Neuronal stem cell (in vitro differentiated cells): ENCODE measurements around the gene SIGLECL1.

ENCODE experiments used
- DNase-seq: peaks from one replicate; pipeline ENCODE4 v3.0.0-alpha.2; 2013; ENCODE audit warnings: low spot score
- H2AFZ ChIP-seq: one replicate; pipeline ENCODE4 v1.6.1; 2013; ENCODE audit warnings: mild to moderate bottlenecking, low read length, inconsistent platforms
- H2AK5ac ChIP-seq: 2 replicates; pipeline ENCODE4 v1.6.1; 2013; ENCODE audit warnings: low read depth, mild to moderate bottlenecking, inconsistent platforms, low read length, moderate library complexity, mixed read lengths
- H2BK120ac ChIP-seq: 2 replicates; pipeline ENCODE4 v1.6.1; 2013; ENCODE audit warnings: low read depth, mild to moderate bottlenecking, inconsistent platforms, low read length, moderate library complexity, mixed read lengths
- H2BK12ac ChIP-seq: one replicate; pipeline ENCODE4 v1.6.1; 2013; ENCODE audit warnings: low read length, inconsistent platforms
- H2BK15ac ChIP-seq: 2 replicates; pipeline ENCODE4 v1.6.1; 2013; ENCODE audit warnings: mild to moderate bottlenecking, low read length, inconsistent platforms, mixed read lengths
- H2BK5ac ChIP-seq: one replicate; pipeline ENCODE4 v1.6.1; 2013; ENCODE audit warnings: inconsistent platforms, mild to moderate bottlenecking, low read length, moderate library complexity
- H3K14ac ChIP-seq: one replicate; pipeline ENCODE4 v1.6.1; 2013; ENCODE audit warnings: low read length, inconsistent platforms
- H3K18ac ChIP-seq: 2 replicates; pipeline ENCODE4 v1.6.1; 2013; ENCODE audit warnings: low read length, inconsistent platforms
- H3K23ac ChIP-seq: 2 replicates; pipeline ENCODE4 v1.6.1; 2013; ENCODE audit warnings: low read depth, mild to moderate bottlenecking, mixed read lengths, low read length, inconsistent platforms; ENCODE audit not compliant: poor library complexity
- H3K27ac ChIP-seq: replicated peaks from 3 replicates; pipeline ENCODE4 v1.5.1; 2013; ENCODE audit warnings: low read length, inconsistent platforms
- H3K27me3 ChIP-seq, 3 experiments: 2 replicates each; pipeline ENCODE4 v1.6.1; 2013; ENCODE audit warnings: low read length in 3 of 3, mild to moderate bottlenecking in 2 of 3, inconsistent platforms in 1 of 3, low read depth in 1 of 3, mixed read lengths in 1 of 3, moderate library complexity in 1 of 3; ENCODE audit not compliant: control insufficient read depth in 3 of 3, insufficient read depth in 3 of 3
- H3K36me3 ChIP-seq, 2 donors: replicated peaks in 1 of 2; 2 replicates each; pipeline ENCODE4 v1.6.1; 2013; ENCODE audit warnings: low read length in 2 of 2; ENCODE audit not compliant: control insufficient read depth in 2 of 2, insufficient read depth in 2 of 2
- H3K4ac ChIP-seq: 2 replicates; pipeline ENCODE4 v1.6.1; 2013; ENCODE audit warnings: inconsistent platforms, mild to moderate bottlenecking, low read length, moderate library complexity
- H3K4me1 ChIP-seq, 2 donors: 1 replicate in 1 of 2; 2 replicates in 1 of 2; pipeline ENCODE4 v1.6.1; 2013; ENCODE audit warnings: low read length in 2 of 2, low read depth in 1 of 2; ENCODE audit not compliant: control insufficient read depth in 2 of 2, insufficient read depth in 1 of 2
- H3K4me2 ChIP-seq: one replicate; pipeline ENCODE4 v1.6.1; 2013; ENCODE audit warnings: mild to moderate bottlenecking, low read length, inconsistent platforms; ENCODE audit not compliant: insufficient read depth, poor library complexity, severe bottlenecking
- H3K4me3 ChIP-seq, 2 donors: 2 replicates each; pipeline ENCODE4 v1.5.1; 2013; ENCODE audit warnings: low read length in 2 of 2, mild to moderate bottlenecking in 2 of 2, inconsistent platforms in 1 of 2, moderate library complexity in 1 of 2
- H3K79me1 ChIP-seq: one replicate; pipeline ENCODE4 v1.6.1; 2013; ENCODE audit warnings: low read depth, mild to moderate bottlenecking, inconsistent platforms, low read length, moderate library complexity
- H3K9ac ChIP-seq: one replicate; pipeline ENCODE4 v1.6.1; 2013; ENCODE audit warnings: mild to moderate bottlenecking, low read depth, low read length, inconsistent platforms; ENCODE audit not compliant: poor library complexity
- H3K9me3 ChIP-seq, 2 donors: replicated peaks in 1 of 2; 2 replicates each; pipeline versions ENCODE3 to v1.6.1; 2013; ENCODE audit warnings: low read length in 2 of 2, mild to moderate bottlenecking in 2 of 2, inconsistent platforms in 1 of 2, low read depth in 1 of 2, mixed read lengths in 1 of 2, moderate library complexity in 1 of 2; ENCODE audit not compliant: control insufficient read depth in 2 of 2, insufficient read depth in 1 of 2
- H4K8ac ChIP-seq: one replicate; pipeline ENCODE4 v1.6.1; 2013; ENCODE audit warnings: low read depth, mild to moderate bottlenecking, inconsistent platforms, low read length, moderate library complexity
- H4K91ac ChIP-seq: one replicate; pipeline ENCODE4 v1.6.1; 2013; ENCODE audit warnings: low read length, low read depth, mild to moderate bottlenecking, inconsistent platforms; ENCODE audit not compliant: poor library complexity
- WGBS, 2 donors: extraction: QIAGEN DNeasy Blood & Tissue Kit; methylation state at CpG; one replicate each; pipeline ENCODE4 v1.1.7; 2013; ENCODE audit warnings: missing lambda C conversion rate in 2 of 2, mixed read lengths in 1 of 2; ENCODE audit not compliant: insufficient read length in 2 of 2, insufficient replicate concordance in 1 of 2; ENCODE audit errors: extremely low coverage in 2 of 2; 5-methylcytosine and 5-hydroxymethylcytosine counted together

Gene SIGLECL1

DNA sequence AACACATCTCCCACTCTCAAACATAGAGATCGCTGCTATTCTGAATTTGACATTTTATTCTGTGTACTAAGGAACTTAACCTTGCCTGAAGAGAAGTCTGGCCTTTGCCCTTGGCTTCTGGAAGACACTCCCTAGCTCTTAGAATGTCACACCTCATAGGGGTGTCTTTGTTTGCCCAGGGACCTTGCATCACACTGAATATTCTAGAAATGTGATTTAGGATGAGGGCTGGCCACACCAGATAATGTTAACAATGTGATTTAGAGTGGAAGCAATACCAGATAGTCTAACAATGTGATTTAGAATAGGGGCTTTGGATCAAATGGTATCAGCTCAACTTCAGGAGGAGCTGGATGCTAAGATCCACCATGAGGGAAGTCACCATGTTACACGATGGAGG, 6.6 kb downstream of the SIGLECL1 start:
- H3K79me1 ChIP-seq = no peaks in the 10 kb centered on the region
- WGBS, 2 donors = no CpG with 5 or more reads among the region's 2 CpGs

GRCh38 chr19:51258165-51259160, 7.6 kb downstream of the SIGLECL1 start:
- H2BK12ac ChIP-seq = no peak overlapping the region
- no peaks in the 10 kb centered on the region for H3K79me1 ChIP-seq
- no peaks in the 10 kb centered on the region for H3K9me3 ChIP-seq

More for the DNA sequence above, 6.6 kb downstream of the SIGLECL1 start:
- Histone ChIP-seq H2BK5ac (no peak overlapping the region), H4K8ac (no peak overlapping the region), H3K4me3 (no peak overlapping the region), H3K36me3 (no peaks in the 10 kb centered on the region), H3K4me1 (no peaks in the 10 kb centered on the region), H3K27me3 (no peaks in the 10 kb centered on the region), H2AFZ (no peak overlapping the region), H2BK15ac (no peak overlapping the region), H3K4me2 (no peak overlapping the region), H2BK120ac (no peak overlapping the region), H3K9me3 (no peaks in the 10 kb centered on the region), H3K9ac (no peak overlapping the region), H3K23ac (no peak overlapping the region), H3K18ac (no peak overlapping the region), H3K27ac (no peak overlapping the region), H4K91ac (no peak overlapping the region), H2AK5ac (no peak overlapping the region), H3K4ac (no peak overlapping the region), H3K14ac (no peak overlapping the region), H2BK12ac (no peak overlapping the region)
- DNase-seq = no peak

GRCh38 chr19:51259348-51260245, 8.7 kb downstream of the SIGLECL1 start:
- no peak overlapping the region for H3K9ac ChIP-seq
- no peak overlapping the region for H3K4ac ChIP-seq

More at GRCh38 chr19:51258165-51259160, 7.6 kb downstream of the SIGLECL1 start:
- no peak overlapping the region for H2AK5ac ChIP-seq
- no peaks in the 10 kb centered on the region for H3K36me3 ChIP-seq
- H3K27me3 ChIP-seq = peaks cover 0 to 4% (median 0%) of the 10 kb centered on the region in 3 experiments
- H3K27ac ChIP-seq = no peak overlapping the region
- no peak overlapping the region for H3K14ac ChIP-seq
- no peak overlapping the region for H3K23ac ChIP-seq
- no peaks in the 10 kb centered on the region for H3K4me1 ChIP-seq
- H2BK120ac ChIP-seq = no peak overlapping the region
- no peak overlapping the region for H4K91ac ChIP-seq
- no peak overlapping the region for H3K4ac ChIP-seq
- H4K8ac ChIP-seq = no peak overlapping the region
- no peak overlapping the region for H2BK15ac ChIP-seq
- no peak overlapping the region for H3K4me2 ChIP-seq
- no peak overlapping the region for H3K4me3 ChIP-seq
- H3K18ac ChIP-seq = no peak overlapping the region
- H3K9ac ChIP-seq = no peak overlapping the region
- no peak overlapping the region for H2AFZ ChIP-seq
- no CpG with 5 or more reads among the region's 6 CpGs for WGBS, 2 donors
- DNase-seq = no peak
- H2BK5ac ChIP-seq = no peak overlapping the region

More at GRCh38 chr19:51259348-51260245, 8.7 kb downstream of the SIGLECL1 start:
- Histone ChIP-seq H3K23ac (no peak overlapping the region), H4K91ac (no peak overlapping the region), H3K27ac (no peak overlapping the region), H2AFZ (no peak overlapping the region), H3K4me3 (no peak overlapping the region), H2BK15ac (no peak overlapping the region), H2BK5ac (no peak overlapping the region), H2BK120ac (no peak overlapping the region), H3K9me3 (no peaks in the 10 kb centered on the region), H2AK5ac (no peak overlapping the region), H3K14ac (no peak overlapping the region), H3K4me2 (no peak overlapping the region), H4K8ac (no peak overlapping the region), H3K36me3 (no peaks in the 10 kb centered on the region), H3K18ac (no peak overlapping the region), H3K27me3 (peaks cover 0 to 15% (median 0%) of the 10 kb centered on the region in 3 experiments), H2BK12ac (no peak overlapping the region), H3K4me1 (no peaks in the 10 kb centered on the region), H3K79me1 (no peaks in the 10 kb centered on the region)
- DNase-seq = peak; percentile 33
- no CpG with 5 or more reads among the region's 5 CpGs for WGBS, 2 donors
